Tibial nerve (tissue), 4 donors: Measurements from ENCODE around the gene AGK. TPM values are rescaled to one million over a fixed set of nuclear protein-coding genes. Genes with fewer than 3 reads are reported as not detected.

ENCODE experiments used
- DNase-seq, 2 donors: peaks; one replicate each; pipeline ENCODE4 v3.0.0-alpha.2; 2019; ENCODE audit warnings: low spot score in 2 of 2
- H3K27ac ChIP-seq, 4 donors: fragments of 200-600 bp; sonication (generic) in 3 of 4; one replicate each; pipeline ENCODE4 v1.5.1; 2017 to 2019; ENCODE audit warnings: mild to moderate bottlenecking in 1 of 4
- H3K27me3 ChIP-seq, 2 donors: fragments of 200-600 bp; sonication (generic) in 1 of 2; one replicate each; pipeline versions ENCODE4 v1.5.1 to v1.6.0; 2017 to 2019
- H3K36me3 ChIP-seq, 3 donors: fragments of 200-600 bp; sonication (generic); one replicate each; pipeline ENCODE4 v1.5.1; 2018 to 2019
- H3K4me1 ChIP-seq, 4 donors: fragments of 200-600 bp; sonication (generic) in 3 of 4; one replicate each; pipeline ENCODE4 v1.5.1; 2017 to 2019
- H3K4me3 ChIP-seq, 4 donors: fragments of 200-600 bp; sonication (generic) in 3 of 4; one replicate each; pipeline ENCODE4 v1.5.1; 2017 to 2019; ENCODE audit warnings: mild to moderate bottlenecking in 1 of 4, moderate library complexity in 1 of 4
- H3K9me3 ChIP-seq, 4 donors: fragments of 200-600 bp; sonication (generic) in 3 of 4; one replicate each; pipeline ENCODE4 v1.5.1; 2017 to 2019
- EP300 ChIP-seq, 2 donors: sonication (generic); formaldehyde crosslinking; IDR thresholded peaks; one replicate each; pipeline ENCODE4 v1.6.1; 2017; ENCODE audit warnings: antibody characterized with exemption in 2 of 2, mild to moderate bottlenecking in 1 of 2
- POLR2A ChIP-seq, 2 donors: fragments of 450-650 bp; IDR thresholded peaks; one replicate each; pipeline ENCODE4 v1.6.1; 2017; ENCODE audit warnings: antibody characterized with exemption in 2 of 2, mild to moderate bottlenecking in 2 of 2, moderate library complexity in 2 of 2
- WGBS, 2 donors: methylation state at CpG; one replicate each; pipeline ENCODE4 v1.1.5; 2018; 5-methylcytosine and 5-hydroxymethylcytosine counted together
- total RNA-seq, 4 donors: library from RNA; depleted of rRNA; stranded (reverse); fragments of >200 nt; gene quantifications; one replicate each; pipeline ENCODE4 v1.1.0, GENCODE V29; 2016
- TF ChIP-seq, protein P1 (sequence below), 5 experiments: fragments of 200-600 bp in 3 of 5; fragments of 450-650 bp in 2 of 5; sonication (generic) in 3 of 5; IDR thresholded peaks; one replicate each; pipeline ENCODE4 v1.5.1; 2016 to 2019; ENCODE audit warnings: antibody characterized with exemption in 5 of 5, mild to moderate bottlenecking in 3 of 5, moderate library complexity in 2 of 5

Gene AGK
- total RNA-seq, 4 donors from 2014 or later: 16.4 to 45.9 (median 26.3) TPM

GRCh38 chr7:141585592-141586510 is 34.6 kb downstream of the AGK start:
- no peaks in the 10 kb centered on the region for H3K36me3 ChIP-seq
- H3K4me3 ChIP-seq: no peak overlapping the region
- H3K27ac ChIP-seq: peak overlapping the region in 2 of 4 donors; percentile 34 to 67
- H3K27me3 ChIP-seq: no peaks in the 10 kb centered on the region
- WGBS, 2 donors: 34 to 37% methylated on average over 6 of the region's 6 CpGs
- no peaks in the 10 kb centered on the region for H3K9me3 ChIP-seq
- H3K4me1 ChIP-seq: peaks cover 0 to 26% (median 3%) of the 10 kb centered on the region in 4 donors
- DNase-seq: no peak
- TF ChIP-seq POLR2A (IDR thresholded peaks at IDR 0.05) (no peak), EP300 (IDR thresholded peaks at IDR 0.05) (no peak)
- TF ChIP-seq, protein P1, sequence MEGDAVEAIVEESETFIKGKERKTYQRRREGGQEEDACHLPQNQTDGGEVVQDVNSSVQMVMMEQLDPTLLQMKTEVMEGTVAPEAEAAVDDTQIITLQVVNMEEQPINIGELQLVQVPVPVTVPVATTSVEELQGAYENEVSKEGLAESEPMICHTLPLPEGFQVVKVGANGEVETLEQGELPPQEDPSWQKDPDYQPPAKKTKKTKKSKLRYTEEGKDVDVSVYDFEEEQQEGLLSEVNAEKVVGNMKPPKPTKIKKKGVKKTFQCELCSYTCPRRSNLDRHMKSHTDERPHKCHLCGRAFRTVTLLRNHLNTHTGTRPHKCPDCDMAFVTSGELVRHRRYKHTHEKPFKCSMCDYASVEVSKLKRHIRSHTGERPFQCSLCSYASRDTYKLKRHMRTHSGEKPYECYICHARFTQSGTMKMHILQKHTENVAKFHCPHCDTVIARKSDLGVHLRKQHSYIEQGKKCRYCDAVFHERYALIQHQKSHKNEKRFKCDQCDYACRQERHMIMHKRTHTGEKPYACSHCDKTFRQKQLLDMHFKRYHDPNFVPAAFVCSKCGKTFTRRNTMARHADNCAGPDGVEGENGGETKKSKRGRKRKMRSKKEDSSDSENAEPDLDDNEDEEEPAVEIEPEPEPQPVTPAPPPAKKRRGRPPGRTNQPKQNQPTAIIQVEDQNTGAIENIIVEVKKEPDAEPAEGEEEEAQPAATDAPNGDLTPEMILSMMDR (IDR thresholded peaks at IDR 0.05): no peak

- Histone ChIP-seq H3K4me1 (peaks cover 0 to 26% (median 3%) of the 10 kb centered on the region in 4 donors), H3K27ac (peak overlapping the region in 2 of 4 donors; percentile 32 to 34), H3K36me3 (no peaks in the 10 kb centered on the region), H3K27me3 (no peaks in the 10 kb centered on the region), H3K4me3 (no peak overlapping the region), H3K9me3 (no peaks in the 10 kb centered on the region)
- 82 to 91% methylated on average over 4 of the region's 4 CpGs for WGBS, 2 donors
- DNase-seq: no peak
- TF ChIP-seq, protein P1 (IDR thresholded peaks at IDR 0.05): no peak
- TF ChIP-seq POLR2A (IDR thresholded peaks at IDR 0.05) (no peak), EP300 (IDR thresholded peaks at IDR 0.05) (no peak)
Observed at GRCh38 chr7:141586878-141587277, 35.7 kb downstream of the AGK start.

GRCh38 chr7:141587304-141587703 is 36.1 kb downstream of the AGK start:
- WGBS, 2 donors: 92 to 98% methylated on average over 4 of the region's 4 CpGs
- no peaks in the 10 kb centered on the region for H3K27me3 ChIP-seq
- H3K27ac ChIP-seq: peak overlapping the region in 2 of 4 donors; percentile 32 to 34
- no peaks in the 10 kb centered on the region for H3K36me3 ChIP-seq
- TF ChIP-seq POLR2A (IDR thresholded peaks at IDR 0.05) (no peak), EP300 (IDR thresholded peaks at IDR 0.05) (no peak)
- TF ChIP-seq, protein P1 (IDR thresholded peaks at IDR 0.05): no peak
- no peak overlapping the region for H3K4me3 ChIP-seq
- no peak for DNase-seq
- H3K9me3 ChIP-seq: no peaks in the 10 kb centered on the region
- peaks cover 0 to 26% (median 3%) of the 10 kb centered on the region in 4 donors for H3K4me1 ChIP-seq

- Histone ChIP-seq H3K27me3 (no peaks in the 10 kb centered on the region), H3K36me3 (peaks cover 0 to 3% (median 0%) of the 10 kb centered on the region in 3 donors), H3K4me3 (no peak overlapping the region), H3K27ac (no peak overlapping the region), H3K9me3 (no peaks in the 10 kb centered on the region), H3K4me1 (peaks cover 0 to 32% (median 3%) of the 10 kb centered on the region in 4 donors)
- DNase-seq: no peak
- WGBS, 2 donors: 91 to 96% methylated on average over 4 of the region's 4 CpGs
- no peak for TF ChIP-seq POLR2A (IDR thresholded peaks at IDR 0.05)
- no peak for TF ChIP-seq EP300 (IDR thresholded peaks at IDR 0.05)
- TF ChIP-seq, protein P1 (IDR thresholded peaks at IDR 0.05): no peak
Observed at GRCh38 chr7:141588912-141589311, 37.7 kb downstream of the AGK start.

GRCh38 chr7:141590071-141590470 is 38.9 kb downstream of the AGK start:
- H3K27ac ChIP-seq: no peak overlapping the region
- peaks cover 0 to 11% (median 0%) of the 10 kb centered on the region in 3 donors for H3K36me3 ChIP-seq
- H3K4me1 ChIP-seq: peaks cover 0 to 30% (median 3%) of the 10 kb centered on the region in 4 donors
- no peak for DNase-seq
- H3K4me3 ChIP-seq: no peak overlapping the region
- H3K9me3 ChIP-seq: no peaks in the 10 kb centered on the region
- H3K27me3 ChIP-seq: no peaks in the 10 kb centered on the region
- 94 to 97% methylated on average over 3 of the region's 3 CpGs for WGBS, 2 donors
- TF ChIP-seq EP300 (IDR thresholded peaks at IDR 0.05) (no peak), POLR2A (IDR thresholded peaks at IDR 0.05) (no peak)
- TF ChIP-seq, protein P1 (IDR thresholded peaks at IDR 0.05): no peak
